ENCODE results near the gene EPB41L3. TPM values are rescaled to one million over a fixed set of nuclear protein-coding genes. Genes with fewer than 3 reads are reported as not detected.

EPB41L3 gene
- total RNA-seq, 2 donors from 2014 or later, result 37.4 to 77.2 TPM

GRCh38 chr18:5456577-5457461, 87.0 kb downstream of the EPB41L3 start:
- no peak overlapping the region for H3K27ac ChIP-seq
- DNase-seq (ENCODE audit: low spot score), result no peak
- peak; percentile 14 for TF ChIP-seq CTCF (IDR thresholded peaks at IDR 0.05)
- no peaks in the 10 kb centered on the region for H3K9me3 ChIP-seq
- H3K36me3 ChIP-seq, result no peaks in the 10 kb centered on the region
- no peaks in the 10 kb centered on the region for H3K4me1 ChIP-seq (ENCODE audit: control insufficient read depth in 1 of 2, low read depth in 2 of 2)
- H3K4me3 ChIP-seq, result no peak overlapping the region
- ATAC-seq (ENCODE audit: insufficient number of reproducible peaks, low FRiP score, low read depth), result no peak
- no peaks in the 10 kb centered on the region for H3K27me3 ChIP-seq (replicated peaks; ENCODE audit: insufficient read depth)

GRCh38 chr18:5455674-5456073, 88.1 kb downstream of the EPB41L3 start:
- Histone ChIP-seq H3K4me3 (no peak overlapping the region), H3K9me3 (no peaks in the 10 kb centered on the region), H3K27ac (no peak overlapping the region), H3K27me3 (replicated peaks; ENCODE audit: insufficient read depth) (no peaks in the 10 kb centered on the region), H3K4me1 (ENCODE audit: control insufficient read depth in 1 of 2, low read depth in 2 of 2) (no peaks in the 10 kb centered on the region), H3K36me3 (no peaks in the 10 kb centered on the region)
- TF ChIP-seq CTCF (IDR thresholded peaks at IDR 0.05), result no peak
- ATAC-seq (ENCODE audit: insufficient number of reproducible peaks, low FRiP score, low read depth) (no peak), DNase-seq (ENCODE audit: low spot score) (no peak)

- no peak for TF ChIP-seq CTCF (IDR thresholded peaks at IDR 0.05)
- Histone ChIP-seq H3K4me3 (no peak overlapping the region), H3K27ac (no peak overlapping the region), H3K27me3 (replicated peaks; ENCODE audit: insufficient read depth) (no peaks in the 10 kb centered on the region), H3K4me1 (ENCODE audit: control insufficient read depth in 1 of 2, low read depth in 2 of 2) (no peaks in the 10 kb centered on the region), H3K9me3 (no peaks in the 10 kb centered on the region), H3K36me3 (no peaks in the 10 kb centered on the region)
- ATAC-seq (ENCODE audit: insufficient number of reproducible peaks, low FRiP score, low read depth) (no peak), DNase-seq (ENCODE audit: low spot score) (no peak)
Measured at GRCh38 chr18:5452943-5453443, 90.8 kb downstream of the EPB41L3 start.

GRCh38 chr18:5451871-5452270, 91.9 kb downstream of the EPB41L3 start:
- no peak for DNase-seq (ENCODE audit: low spot score)
- no peak for ATAC-seq (ENCODE audit: insufficient number of reproducible peaks, low FRiP score, low read depth)
- H3K9me3 ChIP-seq, result no peaks in the 10 kb centered on the region
- no peaks in the 10 kb centered on the region for H3K27me3 ChIP-seq (replicated peaks; ENCODE audit: insufficient read depth)
- H3K36me3 ChIP-seq, result no peaks in the 10 kb centered on the region
- no peak for TF ChIP-seq CTCF (IDR thresholded peaks at IDR 0.05)
- no peak overlapping the region for H3K4me3 ChIP-seq
- no peaks in the 10 kb centered on the region for H3K4me1 ChIP-seq (ENCODE audit: control insufficient read depth in 1 of 2, low read depth in 2 of 2)
- H3K27ac ChIP-seq, result no peak overlapping the region

GRCh38 chr18:5451150-5451549, 92.6 kb downstream of the EPB41L3 start:
- no peaks in the 10 kb centered on the region for H3K36me3 ChIP-seq
- DNase-seq (ENCODE audit: low spot score), result no peak

More at GRCh38 chr18:5451150-5451549, 92.6 kb downstream of the EPB41L3 start:
- no peaks in the 10 kb centered on the region for H3K4me1 ChIP-seq (ENCODE audit: control insufficient read depth in 1 of 2, low read depth in 2 of 2)
- H3K9me3 ChIP-seq, result no peaks in the 10 kb centered on the region
- no peak overlapping the region for H3K27ac ChIP-seq
- ATAC-seq (ENCODE audit: insufficient number of reproducible peaks, low FRiP score, low read depth), result no peak
- H3K4me3 ChIP-seq, result no peak overlapping the region
- no peak for TF ChIP-seq CTCF (IDR thresholded peaks at IDR 0.05)
- no peaks in the 10 kb centered on the region for H3K27me3 ChIP-seq (replicated peaks; ENCODE audit: insufficient read depth)

All from thoracic aorta (tissue), 2 donors.